Lower leg skin (tissue), 3 donors: ENCODE measurements around the gene OSR1.
"Not testable (repeated sequence)": the region's sequence is repeated elsewhere in the genome, so short reads cannot be mapped to it uniquely, and the experiment has no call there.

ENCODE experiments used
- POLR2A ChIP-seq, 2 donors: fragments of 450-650 bp; IDR thresholded peaks; one replicate each; pipeline ENCODE4 v1.6.1; 2016 to 2017; ENCODE audit warnings: antibody characterized with exemption in 2 of 2, mild to moderate bottlenecking in 1 of 2, moderate library complexity in 1 of 2
- TF ChIP-seq, protein P1 (sequence below), 3 donors: fragments of 450-650 bp; IDR thresholded peaks; one replicate each; pipeline ENCODE4 v1.5.1; 2016; ENCODE audit warnings: antibody characterized with exemption in 3 of 3, mild to moderate bottlenecking in 3 of 3, moderate library complexity in 2 of 3

GRCh38 chr2:19306065-19306464, 52.4 kb downstream of the OSR1 start:
- TF ChIP-seq POLR2A (IDR thresholded peaks at IDR 0.05), result not testable (repeated sequence)
- TF ChIP-seq, protein P1, sequence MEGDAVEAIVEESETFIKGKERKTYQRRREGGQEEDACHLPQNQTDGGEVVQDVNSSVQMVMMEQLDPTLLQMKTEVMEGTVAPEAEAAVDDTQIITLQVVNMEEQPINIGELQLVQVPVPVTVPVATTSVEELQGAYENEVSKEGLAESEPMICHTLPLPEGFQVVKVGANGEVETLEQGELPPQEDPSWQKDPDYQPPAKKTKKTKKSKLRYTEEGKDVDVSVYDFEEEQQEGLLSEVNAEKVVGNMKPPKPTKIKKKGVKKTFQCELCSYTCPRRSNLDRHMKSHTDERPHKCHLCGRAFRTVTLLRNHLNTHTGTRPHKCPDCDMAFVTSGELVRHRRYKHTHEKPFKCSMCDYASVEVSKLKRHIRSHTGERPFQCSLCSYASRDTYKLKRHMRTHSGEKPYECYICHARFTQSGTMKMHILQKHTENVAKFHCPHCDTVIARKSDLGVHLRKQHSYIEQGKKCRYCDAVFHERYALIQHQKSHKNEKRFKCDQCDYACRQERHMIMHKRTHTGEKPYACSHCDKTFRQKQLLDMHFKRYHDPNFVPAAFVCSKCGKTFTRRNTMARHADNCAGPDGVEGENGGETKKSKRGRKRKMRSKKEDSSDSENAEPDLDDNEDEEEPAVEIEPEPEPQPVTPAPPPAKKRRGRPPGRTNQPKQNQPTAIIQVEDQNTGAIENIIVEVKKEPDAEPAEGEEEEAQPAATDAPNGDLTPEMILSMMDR (IDR thresholded peaks at IDR 0.05), result not testable (repeated sequence)
